ENCODE measurements around the gene KRT25.

DNA sequence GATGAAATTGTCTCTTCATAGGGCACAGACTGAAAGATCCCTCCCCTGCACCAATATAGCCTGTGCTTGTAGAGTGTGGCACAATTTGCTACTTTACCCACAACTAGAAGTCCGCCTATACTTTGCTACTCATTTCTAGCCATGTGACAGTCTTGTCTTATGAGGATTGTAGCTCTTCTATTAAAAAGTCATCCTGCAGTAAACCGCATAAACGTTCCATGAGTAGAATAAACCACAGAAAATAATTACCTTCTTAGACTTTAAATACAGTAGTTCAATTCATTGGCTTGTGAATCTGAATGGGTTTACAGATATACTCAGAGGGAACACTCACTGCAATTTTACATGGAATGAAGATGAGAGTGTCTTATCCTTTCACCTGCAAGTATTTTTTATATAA lies 22.8 kb upstream of the KRT25 start:
- TF ChIP-seq, protein P1, sequence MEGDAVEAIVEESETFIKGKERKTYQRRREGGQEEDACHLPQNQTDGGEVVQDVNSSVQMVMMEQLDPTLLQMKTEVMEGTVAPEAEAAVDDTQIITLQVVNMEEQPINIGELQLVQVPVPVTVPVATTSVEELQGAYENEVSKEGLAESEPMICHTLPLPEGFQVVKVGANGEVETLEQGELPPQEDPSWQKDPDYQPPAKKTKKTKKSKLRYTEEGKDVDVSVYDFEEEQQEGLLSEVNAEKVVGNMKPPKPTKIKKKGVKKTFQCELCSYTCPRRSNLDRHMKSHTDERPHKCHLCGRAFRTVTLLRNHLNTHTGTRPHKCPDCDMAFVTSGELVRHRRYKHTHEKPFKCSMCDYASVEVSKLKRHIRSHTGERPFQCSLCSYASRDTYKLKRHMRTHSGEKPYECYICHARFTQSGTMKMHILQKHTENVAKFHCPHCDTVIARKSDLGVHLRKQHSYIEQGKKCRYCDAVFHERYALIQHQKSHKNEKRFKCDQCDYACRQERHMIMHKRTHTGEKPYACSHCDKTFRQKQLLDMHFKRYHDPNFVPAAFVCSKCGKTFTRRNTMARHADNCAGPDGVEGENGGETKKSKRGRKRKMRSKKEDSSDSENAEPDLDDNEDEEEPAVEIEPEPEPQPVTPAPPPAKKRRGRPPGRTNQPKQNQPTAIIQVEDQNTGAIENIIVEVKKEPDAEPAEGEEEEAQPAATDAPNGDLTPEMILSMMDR (IDR thresholded peaks at IDR 0.05 in 2 of 3, conservative IDR thresholded peaks at IDR 0.05 in 1 of 3; ENCODE audit: borderline replicate concordance in 1 of 3, insufficient read depth in 1 of 3, low read depth in 2 of 3, low read length in 2 of 3) = no peak
- no peak for TF ChIP-seq POLR2A (IDR thresholded peaks at IDR 0.05; ENCODE audit: borderline replicate concordance, extremely low read depth, insufficient read depth, insufficient read length)
- no peak for TF ChIP-seq ZFX (IDR thresholded peaks at IDR 0.05)
- no peak for TF ChIP-seq EZH2phosphoT487 (IDR thresholded peaks at IDR 0.05; ENCODE audit: borderline replicate concordance)
- TF ChIP-seq ZNF274 (IDR thresholded peaks at IDR 0.05; ENCODE audit: low read depth, low read length) = no peak
- no peak for TF ChIP-seq EZH2 (IDR thresholded peaks at IDR 0.05)

Data from HCT116 (cell line).